OCI-LY7 (cell line): ENCODE results near the gene INPP5B. TPM values are rescaled to one million over a fixed set of nuclear protein-coding genes. Genes with fewer than 3 reads are reported as not detected.
A peak's percentile ranks its signal among the peaks of the same experiment; 100 is the strongest.

Source experiments
- Bru-seq: library from RNA; stranded (reverse); fragments of 400-500 nt; gene quantifications from one replicate; lab custom pipeline; 2021; lab: Mats Ljungman, UMichigan
- BruChase-seq, 2 experiments: library from RNA; stranded (reverse); fragments of 400-500 nt; gene quantifications; one replicate each; lab custom pipeline; 2021; lab: Mats Ljungman, UMichigan
- BruUV-seq: library from RNA; stranded (reverse); fragments of 400-500 nt; replicated peaks from 2 replicates; lab custom pipeline; 2021; lab: Mats Ljungman, UMichigan
- CTCF ChIA-PET: fragments of 300-600 bp; sonication (Branson Sonifier 250); formaldehyde crosslinking; loops from one replicate; lab custom pipeline; 2022; ENCODE audit warnings: antibody characterized with exemption; ENCODE audit not compliant: unreplicated experiment; lab: Charles Lee
- POLR2A ChIA-PET: fragments of 300-600 bp; sonication (Branson Sonifier 250); formaldehyde crosslinking; loops from one replicate; lab custom pipeline; 2022; ENCODE audit warnings: antibody characterized with exemption; lab: Charles Lee
- DNase-seq: peaks from one replicate; pipeline ENCODE4 v3.0.0-alpha.2; 2015; ENCODE audit warnings: low spot score
- H2AFZ ChIP-seq: fragments of 200-600 bp; sonication (generic), shearing (Covaris generic); 2 replicates; pipeline ENCODE4 v1.6.1; 2014; ENCODE audit warnings: mild to moderate bottlenecking, antibody characterized with exemption, low read length, moderate library complexity
- H3K27ac ChIP-seq: fragments of 200-600 bp; sonication (generic); 2 replicates; pipeline ENCODE4 v1.5.1; 2014; ENCODE audit warnings: mixed run types, low read depth, mild to moderate bottlenecking, moderate library complexity, low read length, inconsistent platforms; ENCODE audit not compliant: poor library complexity, severe bottlenecking
- H3K36me3 ChIP-seq: fragments of 200-600 bp; sonication (generic); 2 replicates; pipeline ENCODE4 v1.6.1; 2014; ENCODE audit warnings: mild to moderate bottlenecking, antibody characterized with exemption, low read length, moderate library complexity, mixed read lengths; ENCODE audit not compliant: insufficient read depth
- H3K4me1 ChIP-seq: fragments of 200-600 bp; sonication (generic); 2 replicates; pipeline ENCODE4 v1.5.1; 2014; ENCODE audit warnings: mild to moderate bottlenecking, low read length; ENCODE audit not compliant: insufficient read depth, poor library complexity, severe bottlenecking
- H3K4me2 ChIP-seq: fragments of 200-600 bp; sonication (generic); 2 replicates; pipeline ENCODE4 v1.6.1; 2014; ENCODE audit warnings: mild to moderate bottlenecking, low read length
- H3K4me3 ChIP-seq: fragments of 200-600 bp; sonication (generic); 2 replicates; pipeline ENCODE4 v1.5.1; 2014; ENCODE audit warnings: mild to moderate bottlenecking, low read depth, low read length; ENCODE audit not compliant: poor library complexity, severe bottlenecking
- H3K79me2 ChIP-seq: fragments of 200-600 bp; sonication (generic); 2 replicates; pipeline ENCODE4 v1.6.1; 2016; ENCODE audit warnings: low read depth, mild to moderate bottlenecking, low read length, moderate library complexity, mixed read lengths; ENCODE audit not compliant: insufficient read depth
- H3K9me2 ChIP-seq: fragments of 200-600 bp; sonication (generic); 2 replicates; pipeline ENCODE4 v1.6.1; 2016; ENCODE audit warnings: mild to moderate bottlenecking, low read length, mixed read lengths; ENCODE audit not compliant: insufficient read depth
- H3K9me3 ChIP-seq: fragments of 200-600 bp; sonication (generic); 2 replicates; pipeline ENCODE4 v1.6.1; 2014; ENCODE audit warnings: mild to moderate bottlenecking, mixed run types, low read length, mixed read lengths
- H4K20me1 ChIP-seq: fragments of 200-600 bp; sonication (generic); 2 replicates; pipeline ENCODE4 v1.6.1; 2014; ENCODE audit warnings: mild to moderate bottlenecking, antibody characterized with exemption, low read length, moderate library complexity, mixed read lengths; ENCODE audit not compliant: insufficient read depth
- CTCF ChIP-seq: fragments of 200-600 bp; sonication (generic); conservative IDR thresholded peaks from 2 replicates; pipeline ENCODE4 v1.5.1; 2014; ENCODE audit warnings: mild to moderate bottlenecking, antibody characterized with exemption, low read length, moderate library complexity, mixed read lengths
- EZH2phosphoT487 ChIP-seq: fragments of 200-600 bp; sonication (generic); IDR thresholded peaks from 2 replicates; pipeline ENCODE4 v1.6.1; 2018; ENCODE audit warnings: low read depth, borderline replicate concordance, mild to moderate bottlenecking, mixed run types, antibody characterized with exemption, low read length, moderate library complexity, mixed read lengths
- intact Hi-C: fragments of 100-400 bp; cut with micrococcal nuclease; formaldehyde crosslinking; loops from one replicate; pipeline ENCODE4 v1.10.0; 2022; ENCODE audit not compliant: unreplicated experiment
- long read RNA-seq: library from polyadenylated mRNA; stranded (forward); transcript quantifications from one replicate; pipeline ENCODE4 v2.0.0, GENCODE V29; 2022
- total RNA-seq, 2 experiments: library from RNA; depleted of rRNA in 1 of 2; stranded (reverse); fragments of >200 nt in 1 of 2; shearing (Covaris generic) in 1 of 2; gene quantifications; 2 replicates each; pipeline ENCODE4 v1.2.3, GENCODE V29; 2014 to 2022

The INPP5B gene
- total RNA-seq (2014; rRNA removed; shearing (Covaris generic)) = 47.8 and 49.7 TPM in 2 replicates
- 63.0 and 72.9 TPM in 2 replicates for total RNA-seq (2022)
- percentile 74 among the genes with signal in this experiment for Bru-seq, nascent RNA
- percentile 84 among the genes with signal in this experiment for BruChase-seq, experiment 1, labeled RNA remaining after a 6-hour chase
- BruChase-seq, experiment 2, labeled RNA remaining after a 2-hour chase = percentile 75 among the genes with signal in this experiment
- long read RNA-seq, transcript INPP5B-203 (24 exons, 3,060 nt) = minor isoform, 10 of 74 reads
- long read RNA-seq, transcript INPP5B-205 (18 exons, 3,905 nt) = major isoform, 39 of 74 reads
- long read RNA-seq, partial matches to known transcripts = 3 of 74 reads
- long read RNA-seq, other reads (novel, unspliced or antisense) = 22 of 74 reads

GRCh38 chr1:37946703-37947360 lies at the start of gene INPP5B:
Gene INPP5B, minus strand, starts transcription at chr1:37947053. Its CDS starts 745 bp downstream, at chr1:37946308.
- no peaks in the 10 kb centered on the region for H4K20me1 ChIP-seq
- peak within 1 kb of the TSS; percentile 96 for H2AFZ ChIP-seq
- intact Hi-C loops = loop anchor here (1.0 kb wide), 1 partner anchor 16 kb away; no protein-coding TSS in a partner anchor
- no peaks in the 10 kb centered on the region for H3K79me2 ChIP-seq
- H3K27ac ChIP-seq = peak within 1 kb of the TSS; percentile 38
- peak within 1 kb of the TSS; percentile 75 for H3K4me3 ChIP-seq
- POLR2A ChIA-PET = interaction anchor here (0.6 to 4.0 kb wide), 7 partner anchors 7 to 42 kb away, joined by 3 to 27 read pairs (median 4); no protein-coding TSS in a partner anchor
- peaks cover 44% of the 10 kb centered on the region for H3K4me1 ChIP-seq
- no peak for TF ChIP-seq CTCF
- no peak for TF ChIP-seq EZH2phosphoT487
- H3K9me3 ChIP-seq = no peaks in the 10 kb centered on the region
- CTCF ChIA-PET = interaction anchor here (0.9 kb wide), 1 partner anchor 24 kb away, joined by 3 read pairs; no protein-coding TSS in a partner anchor
- peak; percentile 93 for DNase-seq
- no peaks in the 10 kb centered on the region for H3K36me3 ChIP-seq
- H3K4me2 ChIP-seq = peak within 1 kb of the TSS; percentile 92
- no peaks in the 10 kb centered on the region for H3K9me2 ChIP-seq
- no TSS peak for BruUV-seq

GRCh38 chr1:37995751-37996345 lies 49.0 kb upstream of the INPP5B start:
- intact Hi-C loops = no loop called here
- H3K79me2 ChIP-seq = no peaks in the 10 kb centered on the region

More at GRCh38 chr1:37995751-37996345, 49.0 kb upstream of the INPP5B start:
- H2AFZ ChIP-seq = peak overlapping the region; percentile 87
- H4K20me1 ChIP-seq = no peaks in the 10 kb centered on the region
- peaks cover 36% of the 10 kb centered on the region for H3K4me1 ChIP-seq
- no peaks in the 10 kb centered on the region for H3K36me3 ChIP-seq
- no peak overlapping the region for H3K27ac ChIP-seq
- no peak for TF ChIP-seq EZH2phosphoT487
- TF ChIP-seq CTCF = no peak
- H3K4me3 ChIP-seq = peak overlapping the region; percentile 11
- H3K9me3 ChIP-seq = no peaks in the 10 kb centered on the region
- DNase-seq = no peak
- ChIA-PET CTCF (no interaction called here), POLR2A (no interaction called here)
- BruUV-seq = no TSS peak
- H3K9me2 ChIP-seq = no peaks in the 10 kb centered on the region
- peak overlapping the region; percentile 32; the same call in 1 of the 2 replicates for H3K4me2 ChIP-seq
